ENCODE measurements around the gene STRN3.

STRN3 gene

GRCh38 chr14:30868736-30869135 is 157.4 kb downstream of the STRN3 start:
- Histone ChIP-seq H3K9ac (no peak overlapping the region), H3K4me2 (no peak overlapping the region), H4K20me1 (ENCODE audit: insufficient read depth) (no peaks in the 10 kb centered on the region), H3K27me3 (ENCODE audit: insufficient read depth, low read depth) (no peaks in the 10 kb centered on the region), H3K27ac (no peak overlapping the region), H3K4me1 (ENCODE audit: low read depth, poor library complexity, severe bottlenecking) (peaks cover 17% of the 10 kb centered on the region), H3K4me3 (IDR thresholded peaks at IDR 0.05; ENCODE audit: insufficient read depth, low read depth, low read length) (no peak overlapping the region), H3K36me3 (ENCODE audit: insufficient read depth) (no peaks in the 10 kb centered on the region), H2AFZ (ENCODE audit: low read depth) (no peak overlapping the region), H3K79me2 (ENCODE audit: insufficient read depth, low read depth) (no peaks in the 10 kb centered on the region)
- TF ChIP-seq, protein P1, sequence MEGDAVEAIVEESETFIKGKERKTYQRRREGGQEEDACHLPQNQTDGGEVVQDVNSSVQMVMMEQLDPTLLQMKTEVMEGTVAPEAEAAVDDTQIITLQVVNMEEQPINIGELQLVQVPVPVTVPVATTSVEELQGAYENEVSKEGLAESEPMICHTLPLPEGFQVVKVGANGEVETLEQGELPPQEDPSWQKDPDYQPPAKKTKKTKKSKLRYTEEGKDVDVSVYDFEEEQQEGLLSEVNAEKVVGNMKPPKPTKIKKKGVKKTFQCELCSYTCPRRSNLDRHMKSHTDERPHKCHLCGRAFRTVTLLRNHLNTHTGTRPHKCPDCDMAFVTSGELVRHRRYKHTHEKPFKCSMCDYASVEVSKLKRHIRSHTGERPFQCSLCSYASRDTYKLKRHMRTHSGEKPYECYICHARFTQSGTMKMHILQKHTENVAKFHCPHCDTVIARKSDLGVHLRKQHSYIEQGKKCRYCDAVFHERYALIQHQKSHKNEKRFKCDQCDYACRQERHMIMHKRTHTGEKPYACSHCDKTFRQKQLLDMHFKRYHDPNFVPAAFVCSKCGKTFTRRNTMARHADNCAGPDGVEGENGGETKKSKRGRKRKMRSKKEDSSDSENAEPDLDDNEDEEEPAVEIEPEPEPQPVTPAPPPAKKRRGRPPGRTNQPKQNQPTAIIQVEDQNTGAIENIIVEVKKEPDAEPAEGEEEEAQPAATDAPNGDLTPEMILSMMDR (conservative IDR thresholded peaks at IDR 0.05; ENCODE audit: low read depth, low read length), result no peak

- H2AFZ ChIP-seq (ENCODE audit: low read depth), result no peak overlapping the region
- peaks cover 17% of the 10 kb centered on the region for H3K4me1 ChIP-seq (ENCODE audit: low read depth, poor library complexity, severe bottlenecking)
- no peak overlapping the region for H3K9ac ChIP-seq
- H4K20me1 ChIP-seq (ENCODE audit: insufficient read depth), result no peaks in the 10 kb centered on the region
- H3K27me3 ChIP-seq (ENCODE audit: insufficient read depth, low read depth), result no peaks in the 10 kb centered on the region
- H3K36me3 ChIP-seq (ENCODE audit: insufficient read depth), result no peaks in the 10 kb centered on the region
- TF ChIP-seq, protein P1 (conservative IDR thresholded peaks at IDR 0.05; ENCODE audit: low read depth, low read length), result no peak
- H3K27ac ChIP-seq, result no peak overlapping the region
- H3K4me2 ChIP-seq, result peak overlapping the region; percentile 46
- no peaks in the 10 kb centered on the region for H3K79me2 ChIP-seq (ENCODE audit: insufficient read depth, low read depth)
- no peak overlapping the region for H3K4me3 ChIP-seq (IDR thresholded peaks at IDR 0.05; ENCODE audit: insufficient read depth, low read depth, low read length)
Measured at GRCh38 chr14:30864934-30865333, 161.2 kb downstream of the STRN3 start.

GRCh38 chr14:30861200-30861599 is 165.0 kb downstream of the STRN3 start:
- no peaks in the 10 kb centered on the region for H3K36me3 ChIP-seq (ENCODE audit: insufficient read depth)
- no peak overlapping the region for H3K4me2 ChIP-seq
- H3K79me2 ChIP-seq (ENCODE audit: insufficient read depth, low read depth), result no peaks in the 10 kb centered on the region
- TF ChIP-seq, protein P1 (conservative IDR thresholded peaks at IDR 0.05; ENCODE audit: low read depth, low read length), result no peak
- H3K27ac ChIP-seq, result no peak overlapping the region
- H3K27me3 ChIP-seq (ENCODE audit: insufficient read depth, low read depth), result no peaks in the 10 kb centered on the region
- H3K4me1 ChIP-seq (ENCODE audit: low read depth, poor library complexity, severe bottlenecking), result peaks cover 17% of the 10 kb centered on the region
- H3K9ac ChIP-seq, result no peak overlapping the region
- H2AFZ ChIP-seq (ENCODE audit: low read depth), result no peak overlapping the region
- H3K4me3 ChIP-seq (IDR thresholded peaks at IDR 0.05; ENCODE audit: insufficient read depth, low read depth, low read length), result no peak overlapping the region
- no peaks in the 10 kb centered on the region for H4K20me1 ChIP-seq (ENCODE audit: insufficient read depth)

GRCh38 chr14:30855345-30856037 is 170.7 kb downstream of the STRN3 start:
- no peaks in the 10 kb centered on the region for H4K20me1 ChIP-seq (ENCODE audit: insufficient read depth)
- no peaks in the 10 kb centered on the region for H3K4me1 ChIP-seq (ENCODE audit: low read depth, poor library complexity, severe bottlenecking)
- no peaks in the 10 kb centered on the region for H3K27me3 ChIP-seq (ENCODE audit: insufficient read depth, low read depth)
- H3K36me3 ChIP-seq (ENCODE audit: insufficient read depth), result no peaks in the 10 kb centered on the region
- H3K79me2 ChIP-seq (ENCODE audit: insufficient read depth, low read depth), result no peaks in the 10 kb centered on the region
- no peak overlapping the region for H3K27ac ChIP-seq
- no peak overlapping the region for H3K9ac ChIP-seq
- H3K4me3 ChIP-seq (IDR thresholded peaks at IDR 0.05; ENCODE audit: insufficient read depth, low read depth, low read length), result no peak overlapping the region
- H2AFZ ChIP-seq (ENCODE audit: low read depth), result no peak overlapping the region
- no peak overlapping the region for H3K4me2 ChIP-seq
- TF ChIP-seq, protein P1 (conservative IDR thresholded peaks at IDR 0.05; ENCODE audit: low read depth, low read length), result no peak
